HUES6 (cell line): ENCODE data around the gene DTNB.
"Not testable (repeated sequence)": the region's sequence is repeated elsewhere in the genome, so short reads cannot be mapped to it uniquely, and the experiment has no call there.

ENCODE experiments used
- H3K27ac ChIP-seq: 2 replicates; pipeline ENCODE4 v1.7.0; 2013; ENCODE audit warnings: low read depth, mild to moderate bottlenecking, low read length, inconsistent platforms
- H3K27me3 ChIP-seq: 2 replicates; pipeline ENCODE4 v1.6.1; 2013; ENCODE audit warnings: low read length; ENCODE audit not compliant: control insufficient read depth, insufficient read depth
- H3K36me3 ChIP-seq: 2 replicates; pipeline ENCODE4 v1.6.1; 2013; ENCODE audit warnings: low read length; ENCODE audit not compliant: control insufficient read depth, insufficient read depth
- H3K4me1 ChIP-seq: 2 replicates; pipeline ENCODE4 v1.6.1; 2013; ENCODE audit warnings: low read length; ENCODE audit not compliant: control insufficient read depth, insufficient read depth
- H3K4me3 ChIP-seq: 2 replicates; pipeline ENCODE4 v1.5.1; 2013; ENCODE audit warnings: low read depth, low read length
- H3K9ac ChIP-seq: one replicate; pipeline ENCODE4 v1.6.1; 2013; ENCODE audit warnings: mild to moderate bottlenecking, low read length
- H3K9me3 ChIP-seq: 2 replicates; pipeline ENCODE4 v1.6.1; 2013; ENCODE audit warnings: low read depth, low read length; ENCODE audit not compliant: control insufficient read depth, insufficient read depth

DTNB gene

DNA sequence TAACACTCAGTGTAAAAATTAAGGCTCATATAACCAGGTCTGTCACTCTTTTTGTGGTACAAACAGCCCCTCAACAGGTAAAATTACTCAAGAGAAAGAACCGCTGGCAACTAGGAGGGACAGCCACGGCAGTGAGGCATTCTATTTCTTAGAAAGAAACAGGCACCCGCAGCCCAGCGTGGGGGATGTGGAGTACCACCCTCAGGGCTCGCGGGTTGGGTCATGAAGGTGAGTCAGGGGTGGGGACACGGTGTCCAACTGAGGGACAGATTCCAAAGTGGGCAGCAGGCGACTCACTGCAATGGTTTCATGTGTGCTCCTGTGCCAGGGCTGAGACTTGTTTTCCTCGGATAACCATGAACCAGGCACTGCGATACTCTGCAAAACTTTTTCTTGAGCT lies 129.4 kb downstream of the DTNB start:
- H3K36me3 ChIP-seq: no peaks in the 10 kb centered on the region
- no peaks in the 10 kb centered on the region for H3K27me3 ChIP-seq
- no peak overlapping the region for H3K27ac ChIP-seq
- no peaks in the 10 kb centered on the region; the same call in 1 of the 2 replicates for H3K9me3 ChIP-seq
- no peak overlapping the region for H3K4me3 ChIP-seq
- no peaks in the 10 kb centered on the region for H3K4me1 ChIP-seq
- H3K9ac ChIP-seq: no peak overlapping the region

DNA sequence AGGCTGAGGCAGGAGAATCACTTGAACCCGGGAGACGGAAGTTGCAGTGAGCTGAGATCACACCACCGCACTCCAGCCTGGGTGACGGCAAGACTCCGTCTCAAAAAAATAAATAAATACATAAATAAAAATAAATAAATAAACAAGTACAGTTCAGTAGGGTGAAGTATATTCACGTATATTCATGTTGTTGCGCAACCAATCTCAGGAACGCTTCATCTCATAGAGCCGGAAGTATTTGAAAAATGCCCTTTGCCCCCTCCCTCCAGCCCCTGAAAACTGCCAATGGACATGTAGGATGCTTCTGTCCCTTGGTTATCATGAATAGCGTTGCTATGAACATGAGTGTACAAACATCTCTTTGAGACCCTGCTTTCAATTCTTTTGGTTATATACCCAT lies 132.0 kb downstream of the DTNB start:
- H3K27me3 ChIP-seq: no peaks in the 10 kb centered on the region
- H3K9ac ChIP-seq: no peak overlapping the region
- H3K9me3 ChIP-seq: peaks cover 12% of the 10 kb centered on the region
- H3K36me3 ChIP-seq: no peaks in the 10 kb centered on the region
- H3K4me3 ChIP-seq: no peak overlapping the region
- H3K4me1 ChIP-seq: no peaks in the 10 kb centered on the region
- H3K27ac ChIP-seq: no peak overlapping the region

GRCh38 chr2:25539136-25539535 lies 134.2 kb downstream of the DTNB start:
- no peaks in the 10 kb centered on the region for H3K27me3 ChIP-seq

DNA sequence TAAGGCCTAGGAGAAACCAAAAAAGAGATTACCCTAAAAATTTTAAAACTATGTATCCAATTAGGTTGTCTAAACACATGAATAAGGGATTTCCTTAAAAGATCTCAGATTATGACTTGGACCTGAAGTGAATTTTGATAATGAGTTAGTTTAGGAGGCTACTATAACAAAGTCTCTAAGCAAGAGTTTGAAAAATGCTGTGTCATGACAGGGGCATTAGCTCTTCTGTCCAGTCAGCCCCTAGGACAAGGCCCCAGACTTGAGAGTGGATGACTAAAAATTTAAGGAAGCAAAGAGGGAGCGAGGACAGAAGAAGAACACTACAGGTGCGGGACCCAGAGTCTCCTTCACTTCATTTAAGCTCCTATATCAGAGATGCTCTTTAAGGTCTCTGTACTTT lies 135.9 kb downstream of the DTNB start:
- Histone ChIP-seq H3K4me3 (no peak overlapping the region), H3K27me3 (no peaks in the 10 kb centered on the region), H3K27ac (no peak overlapping the region), H3K4me1 (no peaks in the 10 kb centered on the region), H3K9ac (no peak overlapping the region), H3K36me3 (peaks cover 3% of the 10 kb centered on the region), H3K9me3 (peaks cover 36% of the 10 kb centered on the region)

More at GRCh38 chr2:25539136-25539535, 134.2 kb downstream of the DTNB start:
- H3K4me3 ChIP-seq: no peak overlapping the region
- no peak overlapping the region for H3K9ac ChIP-seq
- no peak overlapping the region for H3K27ac ChIP-seq
- peaks cover 3% of the 10 kb centered on the region; the same call in 1 of the 2 replicates for H3K36me3 ChIP-seq
- H3K4me1 ChIP-seq: no peaks in the 10 kb centered on the region
- peaks cover 31% of the 10 kb centered on the region for H3K9me3 ChIP-seq

DNA sequence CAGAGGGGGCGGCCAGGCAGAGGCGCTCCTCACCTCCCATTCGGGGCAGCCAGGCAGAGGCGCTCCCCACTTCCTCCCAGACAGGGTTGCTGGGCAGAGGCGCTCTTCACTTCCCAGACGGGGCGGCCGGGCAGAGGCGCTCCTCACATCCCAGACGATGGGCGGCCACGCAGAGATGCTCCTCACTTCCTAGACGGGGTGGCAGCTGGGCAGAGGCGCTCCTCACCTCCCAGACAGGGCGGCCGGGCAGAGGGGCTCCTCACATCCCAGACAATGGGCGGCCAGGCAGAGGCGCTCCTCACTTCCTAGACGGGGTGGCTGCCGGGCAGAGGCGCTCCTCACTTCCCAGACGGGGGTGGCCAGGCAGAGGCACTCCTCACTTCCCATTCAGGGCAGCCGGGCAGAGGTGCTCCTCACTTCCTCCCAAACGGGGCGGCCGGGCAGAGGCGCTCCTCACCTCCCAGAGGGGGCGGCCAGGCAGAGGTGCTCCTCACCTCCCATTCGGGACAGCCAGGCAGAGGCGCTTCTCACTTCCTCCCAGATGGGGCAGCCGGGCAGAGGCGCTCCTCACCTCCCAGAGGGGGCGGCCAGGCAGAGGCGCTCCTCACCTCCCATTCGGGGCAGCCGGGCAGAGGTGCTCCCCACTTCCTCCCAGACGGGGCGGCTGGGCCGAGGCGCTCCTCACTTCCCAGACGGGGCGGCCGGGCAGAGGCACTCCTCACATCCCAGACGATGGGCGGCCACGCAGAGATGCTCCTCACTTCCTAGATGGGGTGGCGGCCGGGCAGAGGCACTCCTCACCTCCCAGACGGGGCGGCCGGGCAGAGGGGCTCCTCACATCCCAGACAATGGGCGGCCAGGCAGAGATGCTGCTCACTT lies 137.7 kb downstream of the DTNB start:
- H3K27me3 ChIP-seq, H3K9ac ChIP-seq, H3K4me3 ChIP-seq, H3K4me1 ChIP-seq, H3K36me3 ChIP-seq, H3K27ac ChIP-seq: not testable (repeated sequence)
- peaks cover 36% of the 10 kb centered on the region for H3K9me3 ChIP-seq

DNA sequence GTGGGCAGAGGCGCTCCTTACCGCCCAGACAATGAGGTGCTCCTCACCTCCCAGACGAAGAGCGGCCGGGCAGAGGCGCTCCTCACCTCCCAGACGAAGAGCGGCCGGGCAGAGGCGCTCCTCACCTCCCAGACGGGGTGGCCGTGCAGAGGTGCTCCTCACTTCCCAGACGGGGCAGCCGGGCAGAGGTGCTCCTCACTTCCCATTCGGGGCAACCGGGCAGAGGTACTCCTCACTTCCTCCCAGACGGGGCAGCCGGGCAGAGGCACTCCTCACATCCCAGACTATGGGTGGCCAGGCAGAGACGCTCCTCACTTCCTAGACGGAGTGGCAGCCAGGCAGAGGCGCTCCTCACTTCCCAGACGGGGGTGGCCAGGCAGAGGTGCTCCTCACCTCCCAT lies 138.4 kb downstream of the DTNB start:
- H3K9ac ChIP-seq, H3K4me1 ChIP-seq, H3K27ac ChIP-seq, H3K27me3 ChIP-seq, H3K36me3 ChIP-seq, H3K4me3 ChIP-seq: not testable (repeated sequence)
- peaks cover 36% of the 10 kb centered on the region for H3K9me3 ChIP-seq

- H3K27me3 ChIP-seq: no peaks in the 10 kb centered on the region
These were observed 138.9 kb downstream of the DTNB start for GRCh38 chr2:25534455-25534854.

DNA sequence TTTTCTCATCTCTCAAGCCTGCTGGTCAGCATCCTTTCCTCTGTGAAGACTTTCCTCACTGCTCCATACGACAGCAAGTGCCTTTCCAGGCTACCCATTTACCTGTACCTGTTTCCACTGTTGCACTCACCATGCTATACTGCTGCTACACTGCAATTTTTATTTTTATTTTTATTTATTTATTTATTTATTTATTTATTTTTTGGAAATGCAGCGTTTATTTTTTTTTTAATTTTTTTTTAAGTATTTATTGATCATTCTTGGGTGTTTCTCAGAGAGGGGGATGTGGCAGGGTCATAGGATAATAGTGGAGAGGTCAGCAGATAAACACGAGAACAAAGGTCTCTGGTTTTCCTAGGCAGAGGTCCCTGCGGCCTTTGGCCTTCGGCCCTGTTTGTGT lies 139.6 kb downstream of the DTNB start:
- H3K36me3 ChIP-seq, H3K4me1 ChIP-seq, H3K27me3 ChIP-seq, H3K9ac ChIP-seq, H3K27ac ChIP-seq, H3K4me3 ChIP-seq: not testable (repeated sequence)
- H3K9me3 ChIP-seq: peaks cover 36% of the 10 kb centered on the region

More at GRCh38 chr2:25534455-25534854, 138.9 kb downstream of the DTNB start:
- Histone ChIP-seq H3K9me3 (peaks cover 36% of the 10 kb centered on the region), H3K4me1 (no peaks in the 10 kb centered on the region), H3K9ac (no peak overlapping the region), H3K4me3 (no peak overlapping the region), H3K36me3 (peaks cover 3% of the 10 kb centered on the region), H3K27ac (no peak overlapping the region)

DNA sequence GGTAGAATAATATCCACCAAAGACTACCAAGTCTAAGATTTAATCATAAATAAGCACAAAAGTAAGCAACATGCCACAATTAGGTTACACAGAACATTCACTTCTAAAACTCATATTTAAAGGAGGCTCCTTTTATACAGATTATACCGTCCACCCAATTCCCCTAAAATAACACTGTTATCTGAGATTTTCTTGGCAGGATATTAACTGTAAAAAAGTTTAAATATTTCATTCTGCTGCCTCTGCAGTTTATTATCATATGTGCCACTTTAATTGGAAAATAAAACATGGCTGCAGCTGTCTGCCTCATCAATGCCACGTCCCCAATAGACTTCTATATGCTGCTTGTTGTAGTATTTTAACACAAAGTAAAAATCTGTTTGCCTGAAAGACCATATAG lies 140.9 kb downstream of the DTNB start:
- Histone ChIP-seq H3K4me3 (no peak overlapping the region), H3K27me3 (no peaks in the 10 kb centered on the region), H3K27ac (no peak overlapping the region), H3K4me1 (no peaks in the 10 kb centered on the region), H3K36me3 (peaks cover 6% of the 10 kb centered on the region), H3K9ac (no peak overlapping the region), H3K9me3 (peaks cover 34% of the 10 kb centered on the region)

DNA sequence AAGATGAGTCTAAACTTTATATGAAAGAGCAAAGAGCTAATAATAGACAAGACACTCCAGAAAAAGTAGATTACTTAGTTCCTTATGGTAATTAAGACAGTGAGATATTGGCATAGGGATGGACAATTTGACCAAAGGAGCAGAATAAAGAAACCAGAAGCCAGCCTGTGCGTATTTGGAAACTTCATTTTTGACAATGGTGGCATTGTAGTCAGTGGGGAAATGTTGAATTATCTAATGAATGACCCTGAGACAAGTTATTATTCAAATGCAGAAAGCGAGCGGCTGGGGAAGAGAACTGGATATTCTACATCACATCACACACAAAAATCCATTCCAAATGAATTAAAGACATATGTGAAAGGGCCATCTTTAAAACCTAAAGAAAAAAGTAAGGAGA lies 144.3 kb downstream of the DTNB start:
- Histone ChIP-seq H3K4me3 (no peak overlapping the region), H3K4me1 (no peaks in the 10 kb centered on the region), H3K36me3 (peaks cover 3% of the 10 kb centered on the region; the same call in 1 of the 2 replicates), H3K27ac (no peak overlapping the region), H3K9me3 (peaks cover 4% of the 10 kb centered on the region; the same call in 1 of the 2 replicates), H3K9ac (no peak overlapping the region), H3K27me3 (no peaks in the 10 kb centered on the region)

DNA sequence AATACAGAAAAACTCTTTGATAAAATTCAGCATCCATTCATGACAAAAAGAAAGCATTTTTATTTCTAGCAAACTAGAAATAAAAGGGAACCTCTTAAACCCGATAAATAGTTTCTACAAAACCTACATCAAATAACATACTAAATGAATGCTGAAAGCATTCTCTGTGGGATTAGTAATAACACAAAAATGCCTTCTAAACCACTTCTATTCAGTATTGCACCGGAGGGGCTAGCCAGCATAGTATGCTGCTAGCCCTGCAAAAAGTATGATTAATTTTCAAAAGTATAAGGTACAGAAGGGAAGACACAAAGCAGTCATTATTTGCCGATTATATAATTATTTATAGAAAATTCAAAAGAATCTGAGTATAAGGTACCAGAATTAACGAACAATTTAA lies 145.2 kb downstream of the DTNB start:
- Histone ChIP-seq H3K9me3 (no peaks in the 10 kb centered on the region; the same call in 1 of the 2 replicates), H3K27me3 (no peaks in the 10 kb centered on the region), H3K27ac (no peak overlapping the region), H3K36me3 (0 out of 2 replicates have a peak, but pooled peaks cover 3% of the 10 kb centered on the region), H3K9ac (no peak overlapping the region), H3K4me1 (no peaks in the 10 kb centered on the region), H3K4me3 (no peak overlapping the region)
